H1 (cell line): ENCODE data around the gene SPRING1. TPM values are rescaled to one million over a fixed set of nuclear protein-coding genes. Genes with fewer than 3 reads are reported as not detected.

Source experiments
- BCL11A ChIP-seq, 2 experiments: IDR thresholded peaks; one replicate each; pipeline ENCODE4 v1.6.1; 2011; ENCODE audit warnings: low read depth in 2 of 2, low read length in 2 of 2, mild to moderate bottlenecking in 2 of 2
- GABPA ChIP-seq: IDR thresholded peaks from 2 replicates; pipeline ENCODE4 v1.6.1; 2011; ENCODE audit warnings: mild to moderate bottlenecking, low read length, moderate library complexity, borderline replicate concordance; ENCODE audit not compliant: insufficient read depth
- polyA plus RNA-seq, 7 experiments: library from polyadenylated mRNA; depleted of rRNA in 3 of 7; stranded (reverse) in 5 of 7; unstranded in 2 of 7; fragments of >200 nt in 5 of 7; fragments of 200-250 nt in 2 of 7; gene quantifications; 1 replicate in 5 of 7; 2 replicates in 1 of 7; 4 replicates in 1 of 7; pipeline versions ENCODE4 v1.2.1 to v1.2.3, GENCODE V29; 2011 to 2013; ENCODE audit warnings: missing spikeins in 2 of 7, mixed read lengths in 2 of 7
- total RNA-seq: library from RNA; stranded (reverse); fragmentation: NEBNext Ultra II Directional; extraction: Animal tissue kit (Norgen Biotek cat#: 25700); gene quantifications from 2 replicates; pipeline ENCODE4 v1.2.1, GENCODE V29; 2021

The SPRING1 gene
- total and polyA plus RNA-seq, 2 of the 8 experiments (the other 6 are each of a cell fraction or from before 2014, with no cell fraction given): 14.3 to 46.5 TPM

DNA sequence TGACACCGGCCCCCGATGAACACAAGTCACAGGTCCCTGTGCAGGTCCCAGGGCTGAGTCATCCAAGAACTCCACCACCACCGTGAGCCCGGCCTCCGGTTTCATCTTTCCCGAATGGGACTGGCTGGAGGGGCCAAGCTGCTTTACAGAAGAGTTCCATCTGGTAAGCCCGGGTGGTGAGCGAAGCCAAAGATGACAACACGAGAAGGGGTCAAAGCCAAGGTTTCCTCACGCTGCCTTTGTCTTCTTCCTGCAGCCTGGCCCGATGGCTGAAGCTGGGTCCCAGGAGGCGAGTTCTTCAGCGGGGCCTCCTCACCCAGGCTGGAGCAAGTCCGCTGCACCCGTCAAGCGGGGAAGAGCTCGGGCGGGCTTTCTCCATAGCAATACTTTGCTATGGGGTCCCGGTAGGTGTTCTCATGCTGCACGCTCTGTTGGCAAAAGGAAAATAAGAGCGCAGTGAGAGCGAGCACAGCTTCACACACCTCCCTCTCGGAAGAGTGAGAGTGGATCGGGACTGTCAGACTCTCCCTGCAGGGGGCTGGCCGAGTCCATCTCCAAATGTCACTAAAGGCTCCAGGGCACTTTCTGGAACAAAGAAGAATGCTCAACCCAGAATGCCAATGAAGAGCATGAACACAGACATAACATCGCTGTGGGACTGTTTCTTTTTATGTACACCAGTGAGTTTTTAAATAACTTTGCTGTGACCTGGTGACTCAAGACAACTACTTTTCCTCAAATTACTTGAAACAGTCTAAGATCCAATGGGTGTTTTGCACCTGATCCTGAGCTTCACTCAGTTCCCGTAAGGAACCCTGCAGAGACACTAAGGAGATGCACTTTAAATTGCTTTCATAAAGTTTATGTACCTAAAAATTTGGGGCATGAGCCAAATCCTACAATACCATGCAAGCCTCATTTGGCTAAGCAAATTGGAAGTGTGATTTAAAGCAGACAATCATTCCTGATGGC, 20.1 kb downstream of the SPRING1 start (continued):
- TF ChIP-seq GABPA: no peak
- no peak for TF ChIP-seq BCL11A (IDR thresholded peaks at IDR 0.05; ENCODE audit: low read depth in 2 of 2, low read length in 2 of 2)
